GM12891 (cell line): ENCODE data around the gene NPS.

Source experiments
- DNase-seq: peaks from one replicate; pipeline ENCODE4 v3.0.0; 2011; ENCODE audit warnings: low spot score; ENCODE audit not compliant: insufficient read length
- FAIRE-seq: peaks from 2 replicates; lab custom pipeline; 2011; peaks lifted over from hg19 to GRCh38; lab: Jason Lieb, UNC
- PAX5 ChIP-seq: IDR thresholded peaks from 2 replicates; pipeline ENCODE4 v1.6.1; 2011; ENCODE audit warnings: low read length, moderate library complexity, mild to moderate bottlenecking; ENCODE audit not compliant: insufficient read depth, severe bottlenecking
- POLR2A ChIP-seq: IDR thresholded peaks from 2 replicates; pipeline ENCODE4 v1.6.1; 2011; ENCODE audit warnings: low read depth, low read length, control low read depth
- POLR2AphosphoS5 ChIP-seq: IDR thresholded peaks from 2 replicates; pipeline ENCODE4 v1.6.1; 2011; ENCODE audit warnings: low read depth, low read length, control low read depth
- POU2F2 ChIP-seq: IDR thresholded peaks from 2 replicates; pipeline ENCODE4 v1.6.1; 2011; ENCODE audit warnings: low read depth, mild to moderate bottlenecking, control low read depth, low read length, moderate library complexity
- SPI1 ChIP-seq: IDR thresholded peaks from 2 replicates; pipeline ENCODE4 v1.6.1; 2011; ENCODE audit warnings: low read depth, low read length, control low read depth
- TAF1 ChIP-seq: IDR thresholded peaks from 2 replicates; pipeline ENCODE4 v1.6.1; 2011; ENCODE audit warnings: low read depth, low read length, control low read depth

Gene NPS

DNA sequence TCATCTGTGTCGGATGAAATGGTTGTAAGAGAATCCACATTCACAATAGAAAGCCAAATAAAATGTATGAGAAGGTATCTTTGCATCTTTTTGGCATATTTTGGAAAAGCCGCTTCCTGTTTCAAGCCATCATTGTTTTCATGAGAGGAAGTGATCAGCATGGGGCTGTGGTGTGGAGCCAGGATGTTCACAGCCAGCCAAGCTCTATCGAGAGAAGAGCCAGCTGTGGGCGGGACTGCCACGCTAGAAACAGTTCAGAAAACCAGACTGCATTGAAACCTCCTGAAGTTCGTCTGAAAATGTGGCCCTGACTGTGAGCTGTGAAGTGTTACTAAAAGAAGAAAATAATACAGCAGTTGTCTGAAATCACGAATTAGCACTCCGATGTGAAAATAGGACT, 21.2 kb upstream of the NPS start:
- TF ChIP-seq TAF1 = no peak
- no peak for TF ChIP-seq POLR2A
- TF ChIP-seq POLR2AphosphoS5 = no peak
- TF ChIP-seq PAX5 = no peak
- no peak for DNase-seq

DNA sequence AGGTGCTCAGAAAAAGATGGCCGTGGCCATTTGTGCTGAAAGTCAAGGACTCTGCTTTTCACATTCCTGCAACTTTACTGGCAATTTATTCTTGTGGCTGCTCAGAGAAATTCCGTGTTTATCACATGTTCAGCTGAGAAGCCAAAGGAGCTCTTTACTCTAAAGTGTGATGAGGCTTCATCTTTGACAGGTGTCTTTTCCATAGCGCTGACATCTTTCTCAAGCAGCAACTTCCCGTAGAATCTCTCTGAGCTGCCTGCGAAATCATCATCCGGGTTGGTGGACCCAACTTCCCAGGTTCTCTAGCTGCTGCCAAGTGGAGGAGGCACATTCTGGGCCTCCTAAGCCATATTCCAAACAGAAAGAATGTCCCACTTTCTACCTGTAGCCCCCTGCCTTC, 16.9 kb upstream of the NPS start:
- TF ChIP-seq SPI1 = no peak
- FAIRE-seq (no peak), DNase-seq (no peak)

More for the DNA sequence above, 21.2 kb upstream of the NPS start:
- no peak for FAIRE-seq

DNA sequence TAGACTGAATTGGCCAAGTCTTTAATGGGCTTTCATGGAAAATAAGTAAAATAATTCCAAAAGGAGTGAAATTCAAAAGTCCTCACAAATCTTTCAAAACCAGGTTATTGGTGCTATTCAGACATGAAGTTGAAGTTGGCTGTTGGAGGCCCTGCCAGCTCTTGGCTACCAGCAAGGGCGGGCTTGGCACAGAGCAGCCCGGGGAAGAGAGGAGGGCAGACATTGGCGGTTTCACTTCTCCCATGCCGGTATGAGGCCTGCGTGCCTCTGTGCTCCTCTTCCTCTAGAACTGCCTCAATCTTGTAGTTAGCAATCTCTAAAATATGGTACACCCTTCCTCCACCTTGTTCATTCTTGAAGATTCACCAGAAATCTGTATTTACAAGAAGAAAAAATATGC, 16.4 kb upstream of the NPS start:
- TF ChIP-seq POU2F2 (no peak), TAF1 (no peak), POLR2A (no peak), PAX5 (no peak), POLR2AphosphoS5 (no peak), SPI1 (no peak)
- no peak for FAIRE-seq
- DNase-seq = no peak

DNA sequence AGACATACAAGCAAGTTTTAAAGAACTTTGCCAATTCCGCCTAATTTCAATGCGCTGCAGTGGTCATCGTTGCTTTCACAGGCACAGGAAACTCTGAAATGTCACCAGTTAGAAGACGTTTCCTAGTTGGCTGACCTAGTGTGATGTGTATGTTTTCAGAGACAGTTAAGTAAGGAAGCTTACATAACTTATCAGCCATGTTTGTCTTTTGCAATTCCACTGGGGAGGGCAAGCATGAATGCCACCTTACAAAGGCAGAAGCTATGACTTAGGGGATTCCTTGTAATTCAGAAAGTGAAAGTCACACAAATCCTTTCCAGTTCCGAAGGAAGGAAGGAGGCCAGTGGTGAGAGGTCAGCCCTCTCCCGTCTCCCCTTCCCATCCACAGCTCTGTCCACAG, 15.0 kb upstream of the NPS start:
- DNase-seq = no peak
- FAIRE-seq = no peak
- TF ChIP-seq POLR2AphosphoS5 (no peak), TAF1 (no peak), PAX5 (no peak), POLR2A (no peak), SPI1 (no peak), POU2F2 (no peak)

DNA sequence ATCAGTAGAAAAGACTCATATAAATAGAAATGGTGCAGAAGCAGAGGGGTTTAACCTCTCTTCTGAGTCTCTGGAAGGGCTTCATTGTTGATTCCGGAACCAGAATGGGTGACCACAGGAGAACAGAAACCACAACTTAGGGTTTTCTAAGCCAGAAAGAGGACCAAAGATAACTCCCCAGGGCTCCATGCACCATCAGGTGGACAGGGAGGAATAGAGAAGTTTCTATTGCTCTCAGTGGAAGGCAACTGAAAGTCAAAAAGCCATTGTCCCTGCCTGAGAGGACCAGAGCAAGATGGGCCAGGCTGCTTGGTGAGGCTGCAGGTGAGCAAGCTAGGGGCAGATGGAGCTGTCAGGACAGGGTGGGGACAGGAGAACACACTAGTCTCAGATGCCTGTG, 14.6 kb upstream of the NPS start:
- DNase-seq (no peak), FAIRE-seq (no peak)
- TF ChIP-seq POLR2A (no peak), POLR2AphosphoS5 (no peak), POU2F2 (no peak), PAX5 (no peak), TAF1 (no peak), SPI1 (no peak)

DNA sequence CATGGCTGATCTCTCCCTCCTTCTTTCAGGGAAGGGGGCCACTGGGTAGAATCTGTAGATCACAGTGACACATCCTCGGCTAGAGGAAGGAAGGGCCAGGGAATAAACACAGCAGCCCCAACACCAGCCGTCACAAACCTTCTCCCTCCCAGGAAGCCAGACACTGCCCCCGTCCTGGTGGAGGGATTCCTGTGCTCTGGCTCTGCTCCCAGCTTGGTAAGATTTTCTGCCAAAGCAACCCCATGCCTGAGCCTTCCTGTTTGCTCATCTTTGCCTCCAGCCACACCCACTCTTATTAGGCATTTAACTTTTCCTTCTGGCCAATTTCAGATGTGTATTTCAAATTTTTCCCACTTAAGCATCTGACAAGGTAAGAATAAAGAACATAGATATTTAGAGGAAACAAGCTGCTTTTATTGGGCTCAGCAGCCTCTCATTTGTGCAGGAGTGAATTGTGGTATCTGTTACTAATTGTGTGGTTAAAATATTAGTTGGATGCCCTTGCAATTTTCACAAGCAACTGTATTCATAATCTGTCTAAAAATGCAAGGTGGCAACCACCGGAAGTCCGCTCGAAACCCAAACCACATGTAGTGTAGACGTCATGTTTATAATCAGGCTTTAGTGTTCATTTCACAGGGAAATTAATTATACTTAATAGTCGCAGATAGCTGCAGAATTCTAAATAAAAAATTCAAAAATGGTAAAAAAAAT, 13.2 kb upstream of the NPS start:
- TF ChIP-seq POLR2A = no peak
- TF ChIP-seq TAF1 = no peak
- TF ChIP-seq SPI1 = no peak
- TF ChIP-seq POLR2AphosphoS5 = no peak
- TF ChIP-seq POU2F2 = no peak
- TF ChIP-seq PAX5 = no peak
- no peak for FAIRE-seq
- DNase-seq = no peak

DNA sequence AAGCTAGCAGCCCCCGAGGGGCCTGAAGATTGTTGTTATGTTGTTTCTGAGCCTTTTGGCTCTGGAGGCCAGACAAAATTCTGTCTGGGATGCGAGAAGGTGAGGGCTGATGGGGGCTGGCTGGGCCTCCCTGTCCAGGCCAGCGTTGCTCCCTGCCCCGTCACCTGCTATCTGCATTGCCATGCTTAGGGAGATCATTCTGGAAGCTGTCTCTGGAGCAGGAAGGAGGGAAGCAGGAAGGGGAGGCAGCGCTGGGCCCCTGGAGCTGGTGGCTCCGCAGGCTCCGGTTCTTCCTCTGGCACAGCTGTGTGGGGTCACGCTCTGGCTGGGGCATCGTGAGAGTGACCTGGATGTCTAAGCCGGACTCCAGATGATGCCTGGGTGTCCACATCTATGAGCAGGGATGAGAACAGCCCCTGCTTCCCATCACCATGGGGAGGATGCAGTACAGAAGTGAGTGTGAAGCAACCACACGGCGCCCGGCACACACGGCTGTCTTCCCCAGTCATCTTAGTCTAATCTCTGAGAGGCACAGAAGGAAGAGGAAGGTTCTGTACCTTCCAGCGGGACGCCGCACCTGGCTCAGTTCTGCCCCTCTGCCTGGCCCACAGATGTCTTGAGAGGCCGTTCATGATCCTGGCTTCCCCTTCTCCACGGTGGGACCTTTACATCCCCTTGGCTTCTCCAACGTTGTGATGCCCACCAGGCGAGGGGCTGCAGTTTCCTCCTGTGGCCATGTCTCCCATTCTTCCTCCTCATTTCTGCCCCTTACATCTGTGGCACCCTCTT, 11.9 kb upstream of the NPS start:
- DNase-seq (no peak), FAIRE-seq (no peak)
- TF ChIP-seq POLR2A = no peak

DNA sequence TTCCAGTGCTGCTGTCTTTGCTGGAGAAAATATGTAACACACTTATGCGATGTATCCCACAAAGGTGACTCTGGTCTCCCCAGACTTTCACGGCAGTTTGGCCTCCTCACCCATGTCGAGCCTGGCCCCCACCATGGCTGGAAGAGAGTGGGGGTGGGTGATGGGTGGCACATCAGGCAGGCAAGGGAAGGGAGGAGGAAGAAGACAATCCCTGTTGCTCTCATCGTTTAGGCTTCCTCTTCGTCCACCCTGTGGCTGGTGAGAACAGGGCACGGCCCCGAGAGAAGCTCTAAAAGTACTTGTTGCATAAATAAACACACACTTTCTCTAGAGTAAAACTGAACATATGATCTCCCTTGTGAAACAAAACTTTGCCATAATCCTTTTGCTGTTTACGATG, 11.2 kb upstream of the NPS start:
- no peak for FAIRE-seq
- TF ChIP-seq SPI1 = no peak
- DNase-seq = no peak

DNA sequence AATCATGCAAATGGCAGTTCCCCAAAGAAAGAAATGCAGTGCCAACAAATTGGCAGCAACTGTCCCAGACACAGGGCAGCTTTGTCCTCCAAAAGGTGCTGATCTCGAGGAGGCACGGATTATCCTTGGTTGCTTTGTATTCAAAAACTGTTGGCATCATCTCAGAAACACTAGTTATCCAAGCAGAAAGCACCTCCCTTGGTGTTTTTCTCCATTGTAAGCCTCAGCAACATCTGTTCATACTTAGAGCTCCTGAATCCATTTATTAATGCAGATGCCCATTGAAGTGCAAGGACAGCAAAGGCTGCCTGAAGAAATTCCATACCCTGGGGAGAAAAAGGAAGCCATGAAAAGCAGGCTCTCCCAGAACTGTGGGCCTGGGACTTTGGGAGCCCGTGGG, 1.1 kb upstream of the NPS start:
- FAIRE-seq (no peak), DNase-seq (no peak)
- TF ChIP-seq SPI1 = no peak

DNA sequence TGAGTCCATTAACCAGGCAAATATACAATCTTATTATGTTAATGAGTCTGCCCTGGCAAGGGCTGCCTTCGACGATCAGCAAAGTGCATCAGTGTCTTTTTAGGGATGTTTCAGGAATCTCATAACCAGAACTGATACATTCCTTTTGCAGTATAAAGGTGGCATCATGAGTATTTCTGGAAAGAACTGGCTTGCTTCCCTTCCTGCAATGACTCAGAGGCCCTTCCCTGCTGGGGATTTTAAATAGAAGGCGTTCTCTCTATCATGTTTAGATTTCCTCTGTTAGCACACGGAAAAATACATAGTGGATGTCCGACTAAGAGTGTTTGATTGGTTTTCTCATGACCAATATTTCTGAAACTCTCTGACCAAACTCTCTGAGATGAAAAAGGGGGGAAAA, 1.8 kb downstream of the NPS start:
- DNase-seq = no peak
- no peak for FAIRE-seq
- no peak for TF ChIP-seq POLR2AphosphoS5
- no peak for TF ChIP-seq POLR2A
- TF ChIP-seq POU2F2 = no peak
- no peak for TF ChIP-seq PAX5
- TF ChIP-seq TAF1 = no peak
- TF ChIP-seq SPI1 = no peak

DNA sequence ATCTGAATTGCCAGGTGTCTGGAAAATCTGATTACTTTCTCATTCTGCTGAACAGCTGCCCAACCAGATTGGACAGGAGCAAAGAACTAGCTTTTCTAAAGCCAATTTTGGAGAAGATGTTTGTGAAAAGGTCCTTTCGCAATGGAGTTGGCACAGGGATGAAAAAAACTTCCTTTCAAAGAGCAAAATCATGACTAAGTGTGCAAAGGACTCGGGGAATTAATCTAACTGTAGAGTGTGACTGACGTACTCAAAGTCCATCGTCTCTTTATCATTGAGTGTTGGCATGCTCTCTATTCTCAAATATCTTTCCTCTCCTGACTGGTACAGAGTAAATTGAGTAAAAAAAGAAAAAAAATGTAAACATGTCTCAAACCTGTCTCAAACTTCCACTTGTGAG, 3.3 kb downstream of the NPS start:
- DNase-seq (no peak), FAIRE-seq (no peak)

More for the DNA sequence above, 3.3 kb downstream of the NPS start:
- TF ChIP-seq POU2F2 (no peak), PAX5 (no peak), SPI1 (no peak), TAF1 (no peak), POLR2AphosphoS5 (no peak)
